Measurements from ENCODE around the gene CLRN1. TPM values are rescaled to one million over a fixed set of nuclear protein-coding genes. Genes with fewer than 3 reads are reported as not detected.

The CLRN1 gene
- total RNA-seq, 6 donors from 2014 or later, result not detected

GRCh38 chr3:150898046-150898754, 74.3 kb downstream of the CLRN1 start:
- Histone ChIP-seq H3K9me3 (no peaks in the 10 kb centered on the region), H3K27ac (no peak overlapping the region), H3K36me3 (no peaks in the 10 kb centered on the region), H3K27me3 (no peaks in the 10 kb centered on the region), H3K4me3 (no peak overlapping the region), H3K4me1 (no peaks in the 10 kb centered on the region)
- DNase-seq, result no peak
- no peak for ATAC-seq (ENCODE audit: low FRiP score in 2 of 2)
- TF ChIP-seq EP300 (IDR thresholded peaks at IDR 0.05), result no peak
- no peak for TF ChIP-seq POLR2A (IDR thresholded peaks at IDR 0.05)
- TF ChIP-seq, protein P1, sequence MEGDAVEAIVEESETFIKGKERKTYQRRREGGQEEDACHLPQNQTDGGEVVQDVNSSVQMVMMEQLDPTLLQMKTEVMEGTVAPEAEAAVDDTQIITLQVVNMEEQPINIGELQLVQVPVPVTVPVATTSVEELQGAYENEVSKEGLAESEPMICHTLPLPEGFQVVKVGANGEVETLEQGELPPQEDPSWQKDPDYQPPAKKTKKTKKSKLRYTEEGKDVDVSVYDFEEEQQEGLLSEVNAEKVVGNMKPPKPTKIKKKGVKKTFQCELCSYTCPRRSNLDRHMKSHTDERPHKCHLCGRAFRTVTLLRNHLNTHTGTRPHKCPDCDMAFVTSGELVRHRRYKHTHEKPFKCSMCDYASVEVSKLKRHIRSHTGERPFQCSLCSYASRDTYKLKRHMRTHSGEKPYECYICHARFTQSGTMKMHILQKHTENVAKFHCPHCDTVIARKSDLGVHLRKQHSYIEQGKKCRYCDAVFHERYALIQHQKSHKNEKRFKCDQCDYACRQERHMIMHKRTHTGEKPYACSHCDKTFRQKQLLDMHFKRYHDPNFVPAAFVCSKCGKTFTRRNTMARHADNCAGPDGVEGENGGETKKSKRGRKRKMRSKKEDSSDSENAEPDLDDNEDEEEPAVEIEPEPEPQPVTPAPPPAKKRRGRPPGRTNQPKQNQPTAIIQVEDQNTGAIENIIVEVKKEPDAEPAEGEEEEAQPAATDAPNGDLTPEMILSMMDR (IDR thresholded peaks at IDR 0.05), result no peak
- no peak for TF ChIP-seq POLR2AphosphoS5 (IDR thresholded peaks at IDR 0.05)
- WGBS, 2 donors, result 74 to 78% methylated on average over 3 of the region's 3 CpGs

GRCh38 chr3:150897592-150897991, 74.9 kb downstream of the CLRN1 start:
- 68 to 80% methylated on average over 3 of the region's 3 CpGs for WGBS, 2 donors
- H3K27me3 ChIP-seq, result no peaks in the 10 kb centered on the region
- H3K36me3 ChIP-seq, result no peaks in the 10 kb centered on the region
- H3K9me3 ChIP-seq, result no peaks in the 10 kb centered on the region
- TF ChIP-seq POLR2A (IDR thresholded peaks at IDR 0.05), result no peak
- TF ChIP-seq, protein P1 (IDR thresholded peaks at IDR 0.05), result no peak
- no peak for TF ChIP-seq EP300 (IDR thresholded peaks at IDR 0.05)
- TF ChIP-seq POLR2AphosphoS5 (IDR thresholded peaks at IDR 0.05), result no peak
- ATAC-seq (ENCODE audit: low FRiP score in 2 of 2) (no peak), DNase-seq (no peak)
- no peak overlapping the region for H3K4me3 ChIP-seq
- H3K4me1 ChIP-seq, result no peaks in the 10 kb centered on the region
- no peak overlapping the region for H3K27ac ChIP-seq

GRCh38 chr3:150890831-150891230, 81.7 kb downstream of the CLRN1 start:
- ATAC-seq (ENCODE audit: low FRiP score in 2 of 2), result no peak
- H3K9me3 ChIP-seq, result no peaks in the 10 kb centered on the region
- no peaks in the 10 kb centered on the region for H3K27me3 ChIP-seq
- H3K4me1 ChIP-seq, result no peaks in the 10 kb centered on the region
- H3K27ac ChIP-seq, result peak overlapping the region in 3 of 4 donors; percentile 12 to 69 (median 55)
- no peak for TF ChIP-seq POLR2A (IDR thresholded peaks at IDR 0.05)
- TF ChIP-seq, protein P1 (IDR thresholded peaks at IDR 0.05), result no peak
- TF ChIP-seq POLR2AphosphoS5 (IDR thresholded peaks at IDR 0.05), result no peak
- TF ChIP-seq EP300 (IDR thresholded peaks at IDR 0.05), result no peak
- 84 to 91% methylated on average over 6 to 9 of the region's 9 CpGs for WGBS, 2 donors
- DNase-seq, result peak in 1 of 2 donors; percentile 51
- no peaks in the 10 kb centered on the region for H3K36me3 ChIP-seq
- H3K4me3 ChIP-seq, result no peak overlapping the region

DNA sequence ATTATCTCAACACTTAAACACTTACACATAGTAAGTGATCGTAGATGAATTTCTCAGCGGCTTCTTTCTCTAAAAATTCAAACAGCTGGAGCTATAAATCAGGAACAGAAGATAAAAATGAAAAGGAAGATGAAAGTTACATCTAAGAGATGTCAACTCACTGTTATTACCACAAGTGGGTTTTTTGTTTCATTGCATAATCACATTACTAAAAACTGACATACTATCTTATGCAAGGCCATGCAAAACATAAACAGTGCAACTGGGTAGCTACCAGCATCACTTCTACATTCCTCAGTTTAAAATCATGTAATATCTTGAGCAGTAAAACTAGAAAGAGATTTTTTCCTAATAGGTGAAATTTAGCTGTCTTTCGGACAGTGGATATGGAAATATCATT, 82.2 kb downstream of the CLRN1 start:
- 49 to 74% methylated on average over 3 of the region's 3 CpGs for WGBS, 2 donors
- ATAC-seq (ENCODE audit: low FRiP score in 2 of 2), result no peak

More for the DNA sequence above, 82.2 kb downstream of the CLRN1 start:
- Histone ChIP-seq H3K4me3 (no peak overlapping the region), H3K36me3 (no peaks in the 10 kb centered on the region), H3K27ac (peak overlapping the region; percentile 12 to 71 (median 34)), H3K27me3 (no peaks in the 10 kb centered on the region), H3K4me1 (no peaks in the 10 kb centered on the region), H3K9me3 (no peaks in the 10 kb centered on the region)
- no peak for DNase-seq
- TF ChIP-seq POLR2A (IDR thresholded peaks at IDR 0.05) (no peak), EP300 (IDR thresholded peaks at IDR 0.05) (no peak), POLR2AphosphoS5 (IDR thresholded peaks at IDR 0.05) (no peak)
- TF ChIP-seq, protein P1 (IDR thresholded peaks at IDR 0.05), result no peak
